Measurements from ENCODE around the gene TPRN.

TPRN gene

GRCh38 chr9:137212520-137212919 is 12.0 kb upstream of the TPRN start:
- DNase-seq (ENCODE audit: low read depth in 2 of 2) = no peak

GRCh38 chr9:137211532-137211931 is 11.0 kb upstream of the TPRN start:
- DNase-seq (ENCODE audit: low read depth in 2 of 2) = no peak

GRCh38 chr9:137206602-137207001 is 6.1 kb upstream of the TPRN start:
- no peak for DNase-seq (ENCODE audit: low read depth in 2 of 2)

DNA sequence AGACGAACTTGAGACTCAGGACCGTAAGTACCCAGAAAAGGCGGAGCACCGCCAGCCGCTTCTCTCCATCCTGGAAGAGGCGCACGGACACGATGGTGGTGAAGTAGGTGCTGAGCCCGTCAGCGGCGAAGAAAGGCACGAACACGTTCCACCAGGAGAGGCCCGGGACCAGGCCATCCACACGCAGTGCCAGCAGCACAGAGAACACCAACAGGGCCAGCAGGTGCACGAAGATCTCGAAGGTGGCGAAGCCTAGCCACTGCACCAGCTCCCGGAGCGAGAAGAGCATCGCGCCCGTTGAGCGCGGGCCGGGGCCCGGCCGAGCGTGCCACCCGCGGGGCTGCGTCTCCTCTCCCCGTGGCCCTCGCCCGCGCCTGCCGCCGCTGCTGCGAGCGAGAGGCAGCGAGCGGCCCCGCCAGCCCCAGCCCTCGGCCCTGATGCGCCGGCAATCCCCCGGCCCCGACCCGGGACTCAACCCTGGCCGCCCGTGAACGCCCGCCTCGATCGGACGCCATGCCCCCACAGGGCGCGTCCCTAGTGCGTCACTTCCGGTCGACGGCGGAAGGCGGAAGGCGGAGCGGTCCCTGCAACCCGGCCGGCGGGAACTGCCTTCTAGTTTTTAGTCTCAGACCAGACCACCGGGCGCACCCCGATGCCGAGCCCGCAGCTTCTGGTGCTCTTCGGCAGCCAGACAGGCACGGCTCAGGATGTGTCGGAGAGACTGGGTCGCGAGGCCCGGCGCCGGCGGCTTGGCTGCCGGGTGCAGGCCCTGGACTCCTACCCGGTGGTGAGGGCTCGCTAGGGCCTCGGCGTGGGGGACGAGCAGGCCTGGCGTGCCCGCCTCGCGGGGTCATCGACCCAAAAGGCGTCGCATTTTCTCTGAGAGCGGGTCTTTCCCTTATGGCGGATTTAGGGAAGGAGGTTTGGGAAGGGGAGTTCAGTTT is 4.9 kb upstream of the TPRN start, which contains the start of the genes NDOR1 and TMEM203:
Gene NDOR1, plus strand, starts transcription at position 575 of the 944 bp plus-strand sequence. Its CDS starts 78 bp downstream, at position 653.
Gene TMEM203, minus strand, starts transcription at position 523 of the 944 bp plus-strand sequence. Its CDS starts 234 bp downstream, at position 289.
- DNase-seq (ENCODE audit: low read depth in 2 of 2) = peak; percentile 87 to 93

GRCh38 chr9:137204731-137205125 is 4.2 kb upstream of the TPRN start:
- no peak for DNase-seq (ENCODE audit: low read depth in 2 of 2)

DNA sequence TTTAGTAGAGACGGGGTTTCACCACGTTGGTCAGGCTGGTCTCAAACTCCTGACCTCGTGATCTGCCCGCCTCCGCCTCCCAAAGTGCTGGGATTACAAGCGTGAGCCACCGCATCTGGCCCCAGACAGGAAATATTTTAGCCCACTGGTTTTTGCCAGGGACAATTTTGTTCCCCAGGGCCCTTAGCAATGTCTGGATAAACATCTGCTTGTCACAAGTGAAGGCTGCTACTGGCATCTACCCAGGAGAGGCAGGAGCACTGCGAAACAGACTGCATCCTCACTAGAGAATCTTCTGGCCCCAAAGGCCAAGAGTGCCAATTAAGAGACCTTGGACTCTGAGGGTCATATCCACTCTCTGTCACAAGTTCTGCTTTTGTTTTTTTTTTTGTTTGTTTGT is 2.4 kb upstream of the TPRN start:
- DNase-seq (ENCODE audit: low read depth in 2 of 2) = no peak

DNA sequence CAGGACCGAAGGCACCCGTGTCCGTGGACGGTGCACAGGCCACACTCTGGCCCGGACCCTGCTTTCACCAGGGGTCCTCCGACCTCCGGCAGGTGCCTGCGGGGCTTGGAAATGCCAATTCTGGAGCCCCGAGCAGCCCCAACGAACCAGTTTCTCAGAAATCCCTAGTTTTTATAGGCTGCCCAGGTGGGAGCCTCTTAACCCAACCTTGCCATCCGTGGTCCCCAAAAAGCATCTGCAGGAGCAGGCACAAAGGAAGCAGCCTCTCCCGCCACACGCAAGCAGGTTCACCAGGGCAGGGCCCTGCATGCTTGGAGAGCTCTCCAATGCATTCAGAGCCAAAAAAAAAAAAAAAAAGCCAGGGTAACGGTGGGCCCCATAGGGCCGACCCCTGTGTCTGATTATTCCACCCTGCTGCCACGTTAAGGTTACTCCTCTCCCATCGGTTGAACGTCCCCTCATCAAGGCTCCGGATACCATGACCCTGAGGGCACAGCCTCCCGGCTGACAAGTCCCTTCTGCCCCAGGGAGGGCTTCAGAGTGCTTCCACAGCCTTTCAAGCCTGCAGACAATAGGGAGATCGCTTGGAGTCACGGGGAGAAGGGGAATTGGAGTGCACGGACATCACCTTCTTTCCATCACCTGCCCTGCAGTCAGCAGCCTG is 796 bp upstream of the TPRN start:
- DNase-seq (ENCODE audit: low read depth in 2 of 2) = no peak

GRCh38 chr9:137199411-137200121 is 975 bp downstream of the TPRN start:
- no peak for DNase-seq (ENCODE audit: low read depth in 2 of 2)

DNA sequence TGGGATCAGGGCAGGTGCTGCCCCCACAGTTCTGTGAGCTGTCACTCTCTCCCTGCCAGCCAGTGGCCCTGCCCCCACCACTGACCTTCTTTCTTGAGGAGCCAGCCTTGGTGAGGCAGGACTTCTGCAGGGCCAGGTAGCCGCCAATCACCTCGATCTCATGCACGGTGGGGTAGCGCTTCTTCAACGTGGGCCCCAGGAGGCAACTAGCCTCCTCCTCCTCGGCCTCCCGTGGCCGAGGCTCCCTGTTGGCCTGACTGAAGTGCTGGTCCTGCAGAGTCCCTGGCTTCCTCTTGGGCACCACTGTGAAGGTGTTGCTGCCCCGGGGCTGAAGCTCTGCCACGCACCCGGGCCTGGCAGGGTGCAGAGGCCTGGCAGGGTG is 1.6 kb downstream of the TPRN start:
- DNase-seq (ENCODE audit: low read depth in 2 of 2) = no peak

DNA sequence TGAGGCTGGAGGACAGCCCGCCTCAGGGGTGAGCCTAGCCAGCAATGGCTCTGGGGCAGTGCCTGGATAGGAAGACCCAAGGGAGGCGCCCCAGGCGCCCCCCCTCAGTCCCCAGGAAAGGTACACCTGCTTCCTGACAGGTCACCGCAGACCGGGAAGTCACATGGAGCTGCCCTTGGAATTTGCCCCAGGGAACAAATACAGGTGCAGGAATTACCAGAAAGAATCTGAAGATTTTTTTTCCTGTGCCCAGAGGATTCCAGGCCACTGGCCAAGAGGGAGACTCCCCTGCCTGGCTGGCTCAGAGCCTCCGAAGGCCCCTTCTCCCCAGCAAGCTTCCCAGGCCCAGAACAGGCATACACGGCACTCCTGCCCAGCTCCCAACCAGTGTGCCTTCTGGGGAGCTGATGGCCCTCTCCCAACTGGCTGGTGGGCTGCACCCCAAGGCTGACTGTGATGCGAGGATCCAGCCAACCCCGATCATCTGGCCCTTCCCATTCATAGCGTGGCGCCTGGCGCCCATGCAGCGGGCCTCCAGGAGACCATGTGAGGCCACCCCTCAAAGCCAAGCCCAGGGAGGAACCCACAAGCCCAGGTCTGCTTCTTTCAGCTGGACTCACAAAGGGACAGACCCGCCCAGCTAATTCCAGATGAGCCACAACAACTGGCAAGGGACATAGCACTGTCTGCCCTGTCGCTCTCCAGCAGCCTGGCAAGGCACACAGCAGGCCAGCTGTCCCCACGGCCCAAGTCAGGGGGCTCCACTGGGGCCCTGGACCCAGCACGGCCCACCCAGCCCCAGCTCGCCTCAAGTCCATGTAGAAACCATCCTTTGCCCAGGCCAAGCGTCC is 2.3 kb downstream of the TPRN start:
- no peak for DNase-seq (ENCODE audit: low read depth in 2 of 2)

DNA sequence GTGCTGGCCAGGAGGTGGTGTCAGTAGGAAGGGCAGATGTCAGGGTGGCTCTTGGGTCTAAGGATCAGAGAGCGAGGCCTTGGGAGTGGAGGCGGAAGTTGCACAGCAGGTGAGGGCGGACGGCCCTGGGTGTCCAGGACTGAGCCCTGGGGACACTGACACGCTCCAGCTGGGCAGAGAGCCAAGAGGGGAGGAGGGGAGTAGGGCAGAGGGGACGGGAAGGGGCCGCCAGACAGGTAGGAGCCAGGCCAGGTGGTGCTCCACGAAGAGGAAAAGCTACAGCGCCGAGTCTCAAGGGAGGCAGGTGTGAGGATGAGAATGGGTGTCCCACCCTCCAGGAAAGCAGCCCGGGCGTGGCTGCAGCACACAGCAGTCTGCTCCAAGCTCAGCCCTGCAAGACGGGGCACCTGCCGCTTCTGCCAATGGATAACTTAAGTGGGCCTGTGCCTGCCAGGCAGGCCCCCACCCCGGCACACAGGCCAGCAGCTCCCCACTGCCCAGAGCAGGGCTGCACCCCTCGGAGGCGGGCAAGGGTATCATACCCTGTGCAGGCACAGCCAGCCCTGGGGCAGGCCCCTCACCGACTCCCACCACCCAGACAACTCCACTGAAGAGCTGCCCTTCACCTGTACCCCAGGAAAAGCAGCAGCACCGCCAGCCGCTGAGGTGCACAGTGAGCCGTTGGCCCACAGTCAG is 4.9 kb downstream of the TPRN start:
- DNase-seq (ENCODE audit: low read depth in 2 of 2) = no peak

DNA sequence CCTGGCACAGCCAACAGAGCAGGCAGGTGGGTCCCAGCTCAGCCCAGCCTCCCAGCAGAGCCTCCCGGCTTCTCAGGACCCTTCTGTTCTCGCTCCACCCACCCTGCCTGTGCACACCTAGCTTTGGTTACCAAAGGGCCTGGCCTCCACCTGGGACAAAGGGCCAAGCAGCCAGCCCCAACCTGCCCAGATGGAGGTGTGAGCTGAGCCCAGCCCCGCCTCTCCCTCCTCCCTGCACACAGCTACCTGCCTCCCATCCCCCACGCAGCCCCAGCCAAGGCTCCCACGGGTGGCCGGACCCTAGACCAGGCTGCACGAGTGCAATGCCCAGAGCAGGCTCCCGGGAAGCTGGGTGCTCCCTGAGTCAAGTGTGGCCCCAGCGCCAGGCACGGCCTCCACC is 5.6 kb downstream of the TPRN start:
- no peak for DNase-seq (ENCODE audit: low read depth in 2 of 2)

DNA sequence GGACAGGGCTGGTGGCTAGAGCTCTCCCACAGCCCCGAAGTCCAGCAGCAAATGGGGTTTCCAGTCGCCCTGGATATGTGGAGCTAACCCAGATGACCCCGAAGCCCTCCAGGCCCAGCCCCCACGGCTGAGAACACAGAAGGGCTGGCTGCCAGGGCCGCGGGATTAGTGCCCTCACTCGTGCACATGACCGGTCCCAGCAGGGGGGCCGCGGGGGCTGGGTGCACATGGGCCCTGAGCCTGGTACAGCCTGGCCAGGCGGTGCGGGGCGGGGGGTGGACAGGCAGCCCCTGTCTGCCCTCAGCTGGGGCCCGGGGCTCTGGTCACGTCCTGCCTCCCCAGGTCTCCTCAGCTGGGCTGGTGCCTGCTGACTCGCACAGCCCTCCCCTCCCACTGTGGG is 6.2 kb downstream of the TPRN start:
- no peak for DNase-seq (ENCODE audit: low read depth in 2 of 2)

GRCh38 chr9:137193771-137194170 is 6.8 kb downstream of the TPRN start:
- no peak for DNase-seq (ENCODE audit: low read depth in 2 of 2)

DNA sequence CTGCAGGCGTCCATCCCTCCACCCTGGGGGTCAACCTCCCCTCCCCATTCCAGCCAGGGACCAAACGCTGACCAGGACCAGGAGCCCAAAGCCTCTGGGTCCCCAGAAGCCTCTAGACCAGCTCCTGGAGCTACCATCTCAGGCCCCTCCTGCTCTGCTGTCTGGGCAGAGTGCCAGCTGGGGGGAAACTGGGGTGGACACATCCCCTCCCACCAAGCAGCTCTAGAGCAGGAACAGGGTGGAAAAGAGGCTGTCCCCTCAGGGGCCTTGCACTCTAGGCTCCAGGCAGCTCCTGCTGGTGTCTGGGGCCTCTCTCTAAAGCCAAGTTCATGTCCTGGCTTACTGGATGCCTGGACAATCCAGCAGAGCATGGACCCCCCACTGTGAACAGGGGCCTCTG is 7.7 kb downstream of the TPRN start:
- no peak for DNase-seq (ENCODE audit: low read depth in 2 of 2)

- DNase-seq (ENCODE audit: low read depth in 2 of 2) = no peak
These were observed 8.1 kb downstream of the TPRN start for GRCh38 chr9:137192448-137192780.

DNA sequence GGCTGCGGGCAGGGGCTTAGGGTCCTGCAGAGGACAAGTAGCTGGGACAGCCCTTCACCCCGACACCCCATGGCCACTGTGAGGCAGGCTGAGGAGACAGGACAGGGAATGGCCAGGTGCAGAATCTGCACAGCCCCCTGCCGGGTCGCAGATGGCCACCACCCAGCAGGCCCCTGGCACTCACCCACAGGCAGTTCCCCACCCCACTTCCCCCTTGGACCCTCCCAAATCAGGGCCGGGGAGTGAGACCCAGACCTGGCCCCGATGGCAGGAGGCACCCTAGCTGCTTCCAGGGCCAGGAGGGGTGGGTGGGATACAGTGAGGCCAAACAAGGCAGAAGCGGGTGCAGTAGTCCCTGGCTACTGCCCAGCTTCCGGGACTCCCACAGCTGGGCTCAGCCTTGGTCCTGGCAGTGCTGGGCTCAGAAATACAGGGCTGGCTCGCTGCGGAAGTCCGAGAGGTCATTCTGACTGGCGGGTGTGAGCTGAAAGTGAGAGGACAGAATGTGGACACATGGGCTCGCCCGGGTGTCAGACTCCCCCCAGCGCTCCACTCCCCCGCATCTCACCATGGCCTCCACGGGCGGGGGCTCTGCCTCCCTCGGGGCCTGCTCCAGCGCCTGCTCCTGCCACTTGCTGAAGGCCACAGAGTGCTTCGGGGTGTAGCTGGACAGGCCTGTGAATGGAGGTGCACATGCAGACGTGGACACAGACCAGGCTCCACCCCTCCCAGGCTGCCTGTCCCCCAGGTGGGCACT is 8.7 kb downstream of the TPRN start:
- DNase-seq (ENCODE audit: low read depth in 2 of 2) = no peak

GRCh38 chr9:137191245-137191644 is 9.3 kb downstream of the TPRN start:
- DNase-seq (ENCODE audit: low read depth in 2 of 2) = no peak

GRCh38 chr9:137190315-137190856 is 10.2 kb downstream of the TPRN start:
- DNase-seq (ENCODE audit: low read depth in 2 of 2) = no peak

Data from stimulated activated CD4-positive, alpha-beta T cell treated with anti-CD3 and anti-CD28 coated beads, Interleukin-15, amount 100 ng/mL, for 48 hours (primary cell).